NCI-H2081 treated with DMSO at 0.1 percent for 48 hours (cell line): ENCODE measurements around the gene GABRB1.

Source experiments
- DNase-seq: peaks from one replicate; lab custom pipeline; 2025; lab: John Stamatoyannopoulos, UW

The GABRB1 gene

GRCh38 chr4:47118192-47118929, 87.0 kb downstream of the GABRB1 start:
- no peak for DNase-seq

- no peak for DNase-seq
Measured at GRCh38 chr4:47120783-47121182, 89.4 kb downstream of the GABRB1 start.

- DNase-seq, result peak; percentile 51
Measured at GRCh38 chr4:47122592-47123291, 91.4 kb downstream of the GABRB1 start.

GRCh38 chr4:47128991-47129390, 97.6 kb downstream of the GABRB1 start:
- no peak for DNase-seq

- no peak for DNase-seq
Measured at GRCh38 chr4:47135210-47135609, 103.8 kb downstream of the GABRB1 start.

GRCh38 chr4:47143261-47143660, 111.9 kb downstream of the GABRB1 start:
- DNase-seq, result no peak

- DNase-seq, result no peak
Measured at GRCh38 chr4:47145630-47146029, 114.3 kb downstream of the GABRB1 start.

GRCh38 chr4:47154816-47155370, 123.5 kb downstream of the GABRB1 start:
- no peak for DNase-seq

- no peak for DNase-seq
Measured at GRCh38 chr4:47155919-47156318, 124.6 kb downstream of the GABRB1 start.

GRCh38 chr4:47160095-47160494, 128.7 kb downstream of the GABRB1 start:
- no peak for DNase-seq

- no peak for DNase-seq
Measured at GRCh38 chr4:47167081-47168035, 136.0 kb downstream of the GABRB1 start.

GRCh38 chr4:47184083-47184482, 152.7 kb downstream of the GABRB1 start:
- no peak for DNase-seq

GRCh38 chr4:47185761-47186160, 154.4 kb downstream of the GABRB1 start:
- no peak for DNase-seq

GRCh38 chr4:47187608-47188007, 156.2 kb downstream of the GABRB1 start:
- no peak for DNase-seq

GRCh38 chr4:47193179-47193578, 161.8 kb downstream of the GABRB1 start:
- no peak for DNase-seq

GRCh38 chr4:47194036-47194737, 162.8 kb downstream of the GABRB1 start:
- no peak for DNase-seq

GRCh38 chr4:47195706-47196105, 164.3 kb downstream of the GABRB1 start:
- no peak for DNase-seq

- DNase-seq, result no peak
Measured at GRCh38 chr4:47198791-47199190, 167.4 kb downstream of the GABRB1 start.

GRCh38 chr4:47203593-47203992, 172.2 kb downstream of the GABRB1 start:
- no peak for DNase-seq

GRCh38 chr4:47207555-47207954, 176.2 kb downstream of the GABRB1 start:
- no peak for DNase-seq

- no peak for DNase-seq
Measured at GRCh38 chr4:47209833-47210232, 178.5 kb downstream of the GABRB1 start.

GRCh38 chr4:47210828-47211227, 179.5 kb downstream of the GABRB1 start:
- DNase-seq, result no peak
